NT2/D1 (cell line): Measurements from ENCODE around the gene SCYL3.

Experiments used
- YY1 ChIP-seq: IDR thresholded peaks from 2 replicates; pipeline ENCODE4 v1.6.1; 2011; ENCODE audit not compliant: insufficient read length, insufficient read depth
- ZNF274 ChIP-seq: IDR thresholded peaks from 2 replicates; pipeline ENCODE4 v1.6.1; 2011; ENCODE audit warnings: mild to moderate bottlenecking, low read depth, low read length

DNA sequence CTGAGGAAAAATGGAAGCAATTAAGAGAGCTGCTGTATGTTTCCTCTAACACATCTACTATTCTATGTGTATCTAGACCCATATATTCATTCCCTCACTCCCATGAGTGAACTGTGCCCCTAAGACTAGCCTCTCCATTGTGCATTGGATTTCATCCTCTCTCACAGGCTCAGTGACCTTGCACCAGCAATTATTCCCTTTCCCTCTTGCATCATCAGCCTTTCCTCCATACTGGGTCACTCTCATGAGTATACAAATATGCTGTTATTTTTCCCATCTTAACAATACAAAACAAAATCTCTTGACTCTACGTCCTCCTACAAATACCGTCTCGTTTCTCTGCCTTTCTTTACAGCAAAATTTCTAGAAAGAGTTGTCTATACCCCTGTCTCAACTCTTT is 69.5 kb downstream of the SCYL3 start:
- TF ChIP-seq ZNF274 = no peak
- TF ChIP-seq YY1 = no peak
